ENCODE results near the gene MIF4GD. TPM values are rescaled to one million over a fixed set of nuclear protein-coding genes. Genes with fewer than 3 reads are reported as not detected.

MIF4GD gene
- total and polyA plus RNA-seq, 2 of the 4 experiments (the other 2 are of a cell fraction): 4.1 to 6.9 TPM

DNA sequence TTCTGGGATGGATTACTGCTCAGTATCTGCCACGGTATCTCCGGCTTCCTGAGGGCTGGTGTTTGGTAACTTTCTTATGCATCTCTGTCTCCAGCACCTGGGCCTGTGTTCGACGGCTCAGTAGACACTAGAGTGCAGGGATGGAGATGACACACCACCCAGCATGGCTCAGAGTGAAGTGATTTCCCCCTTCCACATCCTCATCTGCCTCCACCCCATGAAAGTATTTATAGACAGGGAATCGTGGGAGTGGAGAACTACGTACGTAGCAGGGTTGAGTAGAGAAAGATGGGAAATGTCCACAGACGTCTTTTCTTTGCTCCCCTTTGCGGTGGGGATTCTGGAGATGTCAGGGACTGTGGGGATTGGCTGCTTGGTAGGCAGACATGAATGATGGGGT, 30.0 kb upstream of the MIF4GD start:
- Histone ChIP-seq H4K8ac (ENCODE audit: low read depth in 2 of 2, low read length in 2 of 2) (no peak overlapping the region), H3K56ac (ENCODE audit: extremely low read depth, insufficient read depth, low read length) (no peak overlapping the region), H3K27ac (ENCODE audit: insufficient read depth, low read length) (no peak overlapping the region), H3K4me1 (ENCODE audit: control insufficient read depth, insufficient read depth, low read length) (no peaks in the 10 kb centered on the region; the same call in 1 of the 2 replicates), H3K18ac (ENCODE audit: low read depth, low read length) (no peak overlapping the region), H3K4ac (ENCODE audit: low read depth, low read length) (no peak overlapping the region), H2BK120ac (ENCODE audit: low read depth, low read length) (no peak overlapping the region), H2AFZ (replicated peaks; ENCODE audit: low read length, poor library complexity) (no peak overlapping the region), H3K79me1 (ENCODE audit: low read depth in 1 of 2, low read length in 2 of 2) (no peaks in the 10 kb centered on the region), H2BK20ac (ENCODE audit: low read depth, low read length) (no peak overlapping the region), H3K36me3 (ENCODE audit: control insufficient read depth, insufficient read depth, low read length) (no peaks in the 10 kb centered on the region), H3K27me3 (ENCODE audit: control insufficient read depth, insufficient read depth, low read length) (no peaks in the 10 kb centered on the region), H4K20me1 (ENCODE audit: insufficient read depth, low read length) (no peaks in the 10 kb centered on the region), H4K91ac (ENCODE audit: insufficient read depth, low read depth, low read length) (no peak overlapping the region), H2AK5ac (ENCODE audit: low read depth, low read length) (no peak overlapping the region), H2BK5ac (ENCODE audit: low read depth, low read length, poor library complexity, severe bottlenecking) (no peak overlapping the region), H3K4me3 (ENCODE audit: insufficient read depth, low read depth, low read length) (no peak overlapping the region), H2BK15ac (ENCODE audit: low read depth, low read length) (no peak overlapping the region), H4K5ac (ENCODE audit: low read depth, low read length) (no peak overlapping the region), H3K9ac (ENCODE audit: low read depth, low read length) (no peak overlapping the region), H3K14ac (replicated peaks; ENCODE audit: low read depth, low read length) (no peak overlapping the region), H3K4me2 (ENCODE audit: low read depth, low read length) (no peak overlapping the region), H3K23ac (ENCODE audit: low read depth, low read length) (no peak overlapping the region), H2AK9ac (replicated peaks; ENCODE audit: low read depth, low read length, poor library complexity) (no peak overlapping the region), H3K9me3 (ENCODE audit: control insufficient read depth, insufficient read depth, low read length) (no peaks in the 10 kb centered on the region), H3K9me1 (ENCODE audit: insufficient read depth, low read length) (0 out of 2 replicates have a peak, but pooled peaks cover 3% of the 10 kb centered on the region)
- in situ Hi-C loops (cut with MboI; ENCODE audit: low sequenced_read_pairs) (no loop called here), dilution Hi-C loops (cut with HindIII; ENCODE audit: low sequenced_read_pairs, unreplicated experiment) (no loop called here), intact Hi-C loops (cut with micrococcal nuclease) (no loop called here)
- TF ChIP-seq CEBPB (IDR thresholded peaks at IDR 0.05; ENCODE audit: low read depth, low read length) (no peak), MXI1 (IDR thresholded peaks at IDR 0.05; ENCODE audit: borderline replicate concordance, low read depth, low read length) (no peak), CHD1 (IDR thresholded peaks at IDR 0.05; ENCODE audit: low read depth, low read length) (no peak), RCOR1 (IDR thresholded peaks at IDR 0.05; ENCODE audit: insufficient replicate concordance, low read length) (no peak), POLR2A (IDR thresholded peaks at IDR 0.05; ENCODE audit: low read depth, low read length) (no peak), BHLHE40 (IDR thresholded peaks at IDR 0.05; ENCODE audit: low read depth, low read length) (no peak), NFE2L2 (IDR thresholded peaks at IDR 0.05; ENCODE audit: low read depth, low read length) (no peak), MAFK (IDR thresholded peaks at IDR 0.05; ENCODE audit: low read depth, low read length) (no peak)
- TF ChIP-seq, protein P1, sequence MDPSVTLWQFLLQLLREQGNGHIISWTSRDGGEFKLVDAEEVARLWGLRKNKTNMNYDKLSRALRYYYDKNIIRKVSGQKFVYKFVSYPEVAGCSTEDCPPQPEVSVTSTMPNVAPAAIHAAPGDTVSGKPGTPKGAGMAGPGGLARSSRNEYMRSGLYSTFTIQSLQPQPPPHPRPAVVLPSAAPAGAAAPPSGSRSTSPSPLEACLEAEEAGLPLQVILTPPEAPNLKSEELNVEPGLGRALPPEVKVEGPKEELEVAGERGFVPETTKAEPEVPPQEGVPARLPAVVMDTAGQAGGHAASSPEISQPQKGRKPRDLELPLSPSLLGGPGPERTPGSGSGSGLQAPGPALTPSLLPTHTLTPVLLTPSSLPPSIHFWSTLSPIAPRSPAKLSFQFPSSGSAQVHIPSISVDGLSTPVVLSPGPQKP (IDR thresholded peaks at IDR 0.05; ENCODE audit: borderline replicate concordance, low read depth, low read length): no peak
- ATAC-seq (ENCODE audit: low read depth) (no peak), DNase-seq (no peak)
- ChIA-PET CTCF (no interaction called here), POLR2A (ENCODE audit: unreplicated experiment) (no interaction called here)
- WGBS, 2 experiments (ENCODE audit: extremely low coverage in 2 of 2, insufficient read length in 1 of 2): 83% methylated on average over 2 of the region's 9 CpGs; no CpG with 5 or more reads in 1 of the 2 experiments
- no TSS peak for BruUV-seq (replicated peaks)

Measured in IMR-90 (cell line).